SK-N-SH (cell line): ENCODE data around the gene MAP7. TPM values are rescaled to one million over a fixed set of nuclear protein-coding genes. Genes with fewer than 3 reads are reported as not detected.

Experiments
- CTCF ChIA-PET: fragments of 300-600, 350-600 bp; formaldehyde crosslinking; extraction: SDS; loops from one replicate; lab custom pipeline; 2021; lab: Yijun Ruan, JAX
- POLR2A ChIA-PET: fragments of 350-600 bp; sonication (Branson Sonifier 250); formaldehyde crosslinking; extraction: SDS; loops from one replicate; lab custom pipeline; 2020; ENCODE audit warnings: antibody characterized with exemption, inconsistent platforms; lab: Yijun Ruan, JAX
- DNase-seq: peaks from one replicate; pipeline ENCODE4 v3.0.0; 2012
- H2AFZ ChIP-seq: fragments of 200-600 bp; sonication (generic); 2 replicates; pipeline ENCODE4 v1.8.1; 2016; ENCODE audit warnings: antibody characterized with exemption, mild to moderate bottlenecking, low read depth
- H3F3A ChIP-seq: fragments of 200-600 bp; sonication (generic); replicated peaks from 2 replicates; pipeline ENCODE3; 2016; ENCODE audit warnings: antibody characterized with exemption, mild to moderate bottlenecking; ENCODE audit not compliant: insufficient read depth
- H3K27ac ChIP-seq, 2 experiments: fragments of 200-500 bp in 1 of 2; fragments of 200-600 bp in 1 of 2; sonication (Bioruptor generic) in 1 of 2; sonication (generic), shearing (Covaris generic) in 1 of 2; 2 replicates each; pipeline versions ENCODE4 v1.5.1 to v1.6.1; 2014 to 2016; ENCODE audit warnings: low read depth in 2 of 2, inconsistent platforms in 1 of 2, low read length in 1 of 2, mild to moderate bottlenecking in 1 of 2, mixed read lengths in 1 of 2
- H3K27me3 ChIP-seq: fragments of 200-600 bp; sonication (generic), shearing (Covaris generic); 2 replicates; pipeline ENCODE4 v1.6.1; 2016; ENCODE audit warnings: mixed run types; ENCODE audit not compliant: insufficient read depth
- H3K36me3 ChIP-seq, 2 experiments: fragments of 200-500 bp in 1 of 2; fragments of 200-600 bp in 1 of 2; sonication (Bioruptor generic) in 1 of 2; sonication (generic) in 1 of 2; replicated peaks in 1 of 2; 2 replicates each; pipeline versions ENCODE3 to v1.5.1; 2014 to 2016; ENCODE audit warnings: low read length in 1 of 2, mild to moderate bottlenecking in 1 of 2; ENCODE audit not compliant: insufficient read depth in 2 of 2, control insufficient read depth in 1 of 2
- H3K4me1 ChIP-seq, 2 experiments: fragments of 200-500 bp in 1 of 2; fragments of 200-600 bp in 1 of 2; sonication (Bioruptor generic) in 1 of 2; sonication (generic), shearing (Covaris generic) in 1 of 2; 2 replicates each; pipeline versions ENCODE4 v1.5.1 to v1.6.1; 2014 to 2016; ENCODE audit warnings: low read depth in 1 of 2, low read length in 1 of 2, mixed run types in 1 of 2; ENCODE audit not compliant: insufficient read depth in 2 of 2, control insufficient read depth in 1 of 2
- H3K4me2 ChIP-seq: fragments of 200-600 bp; sonication (generic), shearing (Covaris generic); 2 replicates; pipeline ENCODE4 v1.6.1; 2017; ENCODE audit warnings: mixed run types
- H3K4me3 ChIP-seq, 2 experiments: fragments of 200-500 bp in 1 of 2; fragments of 200-600 bp in 1 of 2; sonication (Bioruptor generic) in 1 of 2; sonication (generic), shearing (Covaris generic) in 1 of 2; 2 replicates each; pipeline versions ENCODE4 v1.5.1 to v1.8.1; 2014 to 2016; ENCODE audit warnings: low read depth in 2 of 2, inconsistent platforms in 1 of 2, low read length in 1 of 2, mild to moderate bottlenecking in 1 of 2, mixed read lengths in 1 of 2, moderate library complexity in 1 of 2
- H3K79me2 ChIP-seq: fragments of 200-600 bp; sonication (generic); 2 replicates; pipeline ENCODE4 v1.8.1; 2017; ENCODE audit warnings: mild to moderate bottlenecking; ENCODE audit not compliant: insufficient read depth
- H3K9ac ChIP-seq: fragments of 200-600 bp; sonication (generic); 2 replicates; pipeline ENCODE4 v1.6.1; 2017; ENCODE audit warnings: mixed run types
- H3K9me2 ChIP-seq: fragments of 200-600 bp; sonication (generic); 2 replicates; pipeline ENCODE4 v1.6.1; 2017; ENCODE audit warnings: mixed run types
- H3K9me3 ChIP-seq: fragments of 200-600 bp; sonication (generic); 2 replicates; pipeline ENCODE4 v1.6.1; 2017; ENCODE audit warnings: mixed run types, mild to moderate bottlenecking, moderate library complexity
- H4K20me1 ChIP-seq: fragments of 200-600 bp; sonication (generic); 2 replicates; pipeline ENCODE4 v1.6.1; 2017; ENCODE audit warnings: mild to moderate bottlenecking, mixed run types; ENCODE audit not compliant: insufficient read depth
- CTCF ChIP-seq: fragments of 200-600 bp; sonication (generic); IDR thresholded peaks from 2 replicates; pipeline ENCODE4 v1.6.1; 2017; ENCODE audit warnings: antibody characterized with exemption, mild to moderate bottlenecking, moderate library complexity
- EZH2phosphoT487 ChIP-seq: fragments of 200-600 bp; sonication (generic); IDR thresholded peaks from 2 replicates; pipeline ENCODE4 v1.6.1; 2017; ENCODE audit warnings: low read depth, mixed run types, mild to moderate bottlenecking, antibody characterized with exemption, moderate library complexity, borderline replicate concordance
- IRF3 ChIP-seq: fragments of 150-350 bp; IDR thresholded peaks from 2 replicates; pipeline ENCODE4 v1.6.1; 2016; ENCODE audit warnings: mild to moderate bottlenecking, low read depth, low read length
- JUND ChIP-seq: IDR thresholded peaks from 2 replicates; pipeline ENCODE4 v1.4.0; 2012
- MEF2A ChIP-seq: IDR thresholded peaks from 2 replicates; pipeline ENCODE4 v1.4.0; 2012; ENCODE audit warnings: low read depth, borderline replicate concordance
- MXI1 ChIP-seq: IDR thresholded peaks from 2 replicates; pipeline ENCODE4 v1.6.1; 2012; ENCODE audit warnings: mild to moderate bottlenecking, low read depth, low read length, improper control_type of control experiment
- NRF1 ChIP-seq: IDR thresholded peaks from 2 replicates; pipeline ENCODE4 v1.6.1; 2012; ENCODE audit warnings: low read depth, mild to moderate bottlenecking, low read length
- PBX3 ChIP-seq: IDR thresholded peaks from 2 replicates; pipeline ENCODE4; 2012
- TCF12 ChIP-seq: IDR thresholded peaks from 2 replicates; pipeline ENCODE4 v1.4.0; 2012
- ZBTB33 ChIP-seq: IDR thresholded peaks from 2 replicates; pipeline ENCODE4 v1.4.0; 2012; ENCODE audit warnings: low read depth, borderline replicate concordance
- WGBS: methylation state at CpG from one replicate; pipeline ENCODE4 v1.1.6; 2017; ENCODE audit warnings: low lambda C conversion rate; 5-methylcytosine and 5-hydroxymethylcytosine counted together
- polyA plus RNA-seq, 3 experiments: library from polyadenylated mRNA; depleted of rRNA; stranded (reverse); fragments of >200 nt; gene quantifications; 2 replicates each; pipeline ENCODE4 v1.2.3, GENCODE V29; 2012

MAP7 gene
- polyA plus RNA-seq, 1 of the 3 experiments (the other 2 are of a cell fraction), result 0.76 TPM

GRCh38 chr6:136552054-136552453 lies 1.8 kb upstream of the MAP7 start:
- no peak overlapping the region for H3K27ac ChIP-seq
- WGBS, result 93% methylated on average over 2 of the region's 4 CpGs
- H4K20me1 ChIP-seq, result no peaks in the 10 kb centered on the region
- no peaks in the 10 kb centered on the region for H3K36me3 ChIP-seq
- no peaks in the 10 kb centered on the region for H3K9me3 ChIP-seq
- H3K9me2 ChIP-seq, result no peaks in the 10 kb centered on the region
- H3K4me2 ChIP-seq, result no peak overlapping the region
- peaks cover 0 to 16% of the 10 kb centered on the region in 2 experiments; a peak in 2 of 4 replicates for H3K4me1 ChIP-seq
- peaks cover 12% of the 10 kb centered on the region; the same call in 1 of the 2 replicates for H3K27me3 ChIP-seq
- TF ChIP-seq PBX3 (no peak), IRF3 (no peak)
- H3K79me2 ChIP-seq, result no peaks in the 10 kb centered on the region
- POLR2A ChIA-PET, result no interaction called here
- H3F3A ChIP-seq, result peaks cover 3% of the 10 kb centered on the region
- no peak overlapping the region for H3K4me3 ChIP-seq
- DNase-seq, result peak; percentile 24
- no peak overlapping the region for H3K9ac ChIP-seq
- CTCF ChIA-PET, result interaction anchor here (0.9 to 4.9 kb wide), 7 partner anchors 8 to 326 kb away, joined by 4 to 41 read pairs (median 9); no protein-coding TSS in a partner anchor
- no peak overlapping the region for H2AFZ ChIP-seq

GRCh38 chr6:136551103-136551502 lies 881 bp upstream of the MAP7 start:
- H3K4me3 ChIP-seq, result peak overlapping the region; percentile 70 to 77; a peak in 3 of 4 replicates
- TF ChIP-seq CTCF (no peak), TCF12 (no peak), MXI1 (no peak), JUND (no peak), NRF1 (no peak), MEF2A (no peak), EZH2phosphoT487 (no peak), ZBTB33 (no peak)
- TF ChIP-seq, all 33 proteins: peak for 0
- no peaks in the 10 kb centered on the region for H3K79me2 ChIP-seq
- WGBS, result 54% methylated on average over 8 of the region's 8 CpGs
- ChIA-PET POLR2A (interaction anchor here (1.3 kb wide), 1 partner anchor 261 kb away, joined by 6 read pairs; the partner anchor contains the start of gene BCLAF1), CTCF (interaction anchor here (0.5 to 4.9 kb wide), 50 partner anchors 9 to 1057 kb away, joined by 3 to 41 read pairs (median 4); partner anchors contain the start of genes AHI1, BCLAF1, MAP3K5 and MTFR2)
- H3K9me3 ChIP-seq, result no peaks in the 10 kb centered on the region
- no peak overlapping the region for H3K9ac ChIP-seq
- H3K9me2 ChIP-seq, result no peaks in the 10 kb centered on the region
- peak overlapping the region; percentile 84 for H3K4me2 ChIP-seq
- no peaks in the 10 kb centered on the region for H3K36me3 ChIP-seq
- H3K27me3 ChIP-seq, result peaks cover 12% of the 10 kb centered on the region; the same call in 1 of the 2 replicates
- H3K4me1 ChIP-seq, result peaks cover 0 to 16% of the 10 kb centered on the region in 2 experiments; a peak in 2 of 4 replicates
- peak; percentile 41 for DNase-seq
- no peaks in the 10 kb centered on the region for H4K20me1 ChIP-seq
- H3F3A ChIP-seq, result peaks cover 3% of the 10 kb centered on the region
- H3K27ac ChIP-seq, result no peak overlapping the region; a peak in 1 of 4 replicates
- H2AFZ ChIP-seq, result peak overlapping the region; percentile 79; the same call in 1 of the 2 replicates
